CD4-positive, alpha-beta T cell treated with Interleukin-6 for 4 hours (primary cell): Measurements from ENCODE around the gene GIGYF2.
A peak's percentile ranks its signal among the peaks of the same experiment; 100 is the strongest.
"Not testable (repeated sequence)": the region's sequence is repeated elsewhere in the genome, so short reads cannot be mapped to it uniquely, and the experiment has no call there.

Source experiments
- DNase-seq: peaks from one replicate; pipeline ENCODE4 v3.0.0-alpha.2; 2020; ENCODE audit warnings: mixed read lengths

GIGYF2 gene

GRCh38 chr2:232817756-232818155 lies 120.6 kb downstream of the GIGYF2 start:
- no peak for DNase-seq

- no peak for DNase-seq
Observed at GRCh38 chr2:232829988-232830387, 132.9 kb downstream of the GIGYF2 start.

GRCh38 chr2:232831496-232831895 lies 134.4 kb downstream of the GIGYF2 start:
- DNase-seq = no peak

- DNase-seq = no peak
Observed at GRCh38 chr2:232833830-232834229, 136.7 kb downstream of the GIGYF2 start.

GRCh38 chr2:232835687-232836208 lies 138.6 kb downstream of the GIGYF2 start:
- DNase-seq = no peak

- DNase-seq = no peak
Observed at GRCh38 chr2:232836934-232837333, 139.8 kb downstream of the GIGYF2 start.

GRCh38 chr2:232838406-232838874 lies 141.3 kb downstream of the GIGYF2 start:
- peak; percentile 79 for DNase-seq

- no peak for DNase-seq
Observed at GRCh38 chr2:232839411-232840079, 142.4 kb downstream of the GIGYF2 start.

- no peak for DNase-seq
Observed at GRCh38 chr2:232842689-232843088, 145.6 kb downstream of the GIGYF2 start.

- DNase-seq = no peak
Observed at GRCh38 chr2:232843834-232844233, 146.7 kb downstream of the GIGYF2 start.

GRCh38 chr2:232846055-232846454 lies 148.9 kb downstream of the GIGYF2 start:
- no peak for DNase-seq

- no peak for DNase-seq
Observed at GRCh38 chr2:232850039-232850438, 152.9 kb downstream of the GIGYF2 start.

GRCh38 chr2:232852081-232852480 lies 154.9 kb downstream of the GIGYF2 start:
- DNase-seq = not testable (repeated sequence)

GRCh38 chr2:232852676-232853075 lies 155.5 kb downstream of the GIGYF2 start:
- DNase-seq = no peak

- no peak for DNase-seq
Observed at GRCh38 chr2:232854082-232854481, 157.0 kb downstream of the GIGYF2 start.

- DNase-seq = no peak
Observed at GRCh38 chr2:232857158-232857563, 160.0 kb downstream of the GIGYF2 start.

- no peak for DNase-seq
Observed at GRCh38 chr2:232859385-232859916, 162.3 kb downstream of the GIGYF2 start.

- no peak for DNase-seq
Observed at GRCh38 chr2:232860593-232861241, 163.6 kb downstream of the GIGYF2 start.

GRCh38 chr2:232861353-232861752 lies 164.2 kb downstream of the GIGYF2 start:
- DNase-seq = no peak

GRCh38 chr2:232863996-232864395 lies 166.9 kb downstream of the GIGYF2 start:
- DNase-seq = no peak

- DNase-seq = no peak
Observed at GRCh38 chr2:232865165-232865564, 168.0 kb downstream of the GIGYF2 start.

- no peak for DNase-seq
Observed at GRCh38 chr2:232866104-232866503, 169.0 kb downstream of the GIGYF2 start.

- no peak for DNase-seq
Observed at GRCh38 chr2:232869138-232870017, 172.2 kb downstream of the GIGYF2 start.
